Hepatocyte (in vitro differentiated cells): ENCODE results near the gene DHDH. TPM values are rescaled to one million over a fixed set of nuclear protein-coding genes. Genes with fewer than 3 reads are reported as not detected.

Experiments used
- DNase-seq: peaks from one replicate; pipeline ENCODE4 v3.0.0-alpha.2; 2016; ENCODE audit warnings: low spot score
- H2AFZ ChIP-seq: fragments of 200-600 bp; sonication (generic); 2 replicates; pipeline ENCODE4 v1.6.0; 2016; ENCODE audit warnings: antibody characterized with exemption, mild to moderate bottlenecking
- H3K27ac ChIP-seq: fragments of 200-600 bp; sonication (generic); 2 replicates; pipeline ENCODE4 v1.5.1; 2016; ENCODE audit warnings: mild to moderate bottlenecking
- H3K27me3 ChIP-seq: fragments of 200-600 bp; sonication (generic); 2 replicates; pipeline ENCODE4 v1.6.1; 2016
- H3K36me3 ChIP-seq: fragments of 200-600 bp; sonication (generic); replicated peaks from 2 replicates; pipeline ENCODE4 v1.5.1; 2016; ENCODE audit warnings: low read depth; ENCODE audit not compliant: insufficient read depth
- H3K4me1 ChIP-seq: fragments of 200-600 bp; sonication (generic); 2 replicates; pipeline ENCODE4 v1.5.1; 2016; ENCODE audit warnings: mild to moderate bottlenecking, moderate library complexity; ENCODE audit not compliant: insufficient read depth
- H3K4me2 ChIP-seq: fragments of 200-600 bp; sonication (generic); 2 replicates; pipeline ENCODE4 v1.6.0; 2016
- H3K4me3 ChIP-seq: fragments of 200-600 bp; sonication (generic); 2 replicates; pipeline ENCODE4 v1.5.1; 2016; ENCODE audit warnings: mild to moderate bottlenecking
- H3K79me2 ChIP-seq: fragments of 200-600 bp; sonication (generic); 2 replicates; pipeline ENCODE4 v1.6.0; 2017; ENCODE audit warnings: mild to moderate bottlenecking
- H3K9me2 ChIP-seq: fragments of 200-600 bp; sonication (generic); replicated peaks from 2 replicates; pipeline ENCODE4 v1.6.0; 2017; ENCODE audit warnings: mild to moderate bottlenecking; ENCODE audit not compliant: insufficient read depth
- H3K9me3 ChIP-seq: fragments of 200-600 bp; sonication (generic); 2 replicates; pipeline ENCODE4 v1.5.1; 2016; ENCODE audit warnings: low read depth, mild to moderate bottlenecking
- H4K20me1 ChIP-seq: fragments of 200-600 bp; sonication (generic); 2 replicates; pipeline ENCODE4 v1.6.0; 2016; ENCODE audit warnings: mild to moderate bottlenecking; ENCODE audit not compliant: insufficient read depth, poor library complexity, severe bottlenecking
- EZH2 ChIP-seq: fragments of 200-600 bp; sonication (generic); IDR thresholded peaks from 2 replicates; pipeline ENCODE4 v1.6.1; 2016; ENCODE audit warnings: antibody characterized with exemption, mild to moderate bottlenecking, borderline replicate concordance
- EZH2phosphoT487 ChIP-seq: fragments of 200-600 bp; sonication (generic); IDR thresholded peaks from one replicate; pipeline ENCODE4 v1.6.1; 2018; ENCODE audit warnings: antibody characterized with exemption, mild to moderate bottlenecking, low read depth, moderate library complexity; ENCODE audit not compliant: unreplicated experiment, severe bottlenecking
- WGBS: methylation state at CpG from one replicate; pipeline ENCODE4 v1.1.6; 2016; ENCODE audit warnings: low lambda C conversion rate; ENCODE audit errors: missing lambda C conversion rate; 5-methylcytosine and 5-hydroxymethylcytosine counted together
- polyA plus RNA-seq: library from polyadenylated mRNA; unstranded; fragments of >200 nt; fragmentation: Nextera tagmentation; extraction: Ambion mirVana; gene quantifications from 2 replicates; pipeline ENCODE4 v1.2.1, GENCODE V29; 2016
- total RNA-seq: library from RNA; depleted of rRNA; stranded (reverse); fragments of >200 nt; gene quantifications from 2 replicates; pipeline ENCODE4 v1.2.3, GENCODE V29; 2014
- TF ChIP-seq, protein P1 (sequence below): fragments of 200-600 bp; sonication (generic); IDR thresholded peaks from 2 replicates; pipeline ENCODE4 v1.5.1; 2016; ENCODE audit warnings: antibody characterized with exemption, mild to moderate bottlenecking; ENCODE audit not compliant: poor library complexity

The DHDH gene
- total and polyA plus RNA-seq, 2 experiments from 2014 or later = 2.9 to 3.7 TPM

DNA sequence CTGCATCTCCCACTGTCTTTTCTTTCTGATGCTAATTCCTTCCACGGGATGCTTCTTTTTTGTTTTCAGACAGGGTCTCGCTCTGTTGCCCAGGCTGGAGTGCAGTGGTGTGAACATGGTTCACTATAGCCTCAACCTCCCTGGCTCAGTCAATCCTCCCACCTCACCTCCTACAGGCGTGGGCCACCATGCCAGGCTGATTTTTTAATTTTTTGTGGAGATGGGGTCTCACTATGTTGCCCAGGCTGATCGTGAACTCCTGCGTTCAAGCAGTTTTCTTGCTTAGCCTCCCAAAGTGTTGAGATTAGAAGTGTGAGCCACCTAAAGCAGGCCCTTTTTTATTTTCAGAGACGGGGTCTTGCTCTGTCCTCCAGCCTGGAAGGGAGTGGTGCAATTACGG lies 54.8 kb downstream of the DHDH start:
- 94% methylated on average over 7 of the region's 7 CpGs for WGBS
- DNase-seq = no peak
- no peaks in the 10 kb centered on the region for H3K36me3 ChIP-seq

DNA sequence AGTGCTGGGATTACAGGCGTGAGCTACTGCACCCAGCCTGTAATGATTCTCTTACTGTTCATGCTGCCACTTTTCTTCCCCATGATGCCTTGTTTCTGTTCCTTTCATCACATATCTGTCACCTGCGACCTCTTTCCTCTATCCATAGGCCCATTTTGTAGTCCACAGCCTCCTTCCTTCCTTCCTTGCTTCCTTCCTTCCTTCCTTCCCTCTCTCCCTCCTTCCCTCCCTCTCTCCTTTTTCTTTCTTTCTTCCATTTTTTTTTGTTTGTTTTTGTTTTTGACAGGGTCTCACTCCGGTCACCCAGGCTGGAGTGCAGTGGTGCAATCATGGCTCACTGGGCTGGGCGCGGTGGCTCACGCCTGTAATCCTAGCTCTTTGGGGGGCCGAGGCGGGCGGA lies 55.4 kb downstream of the DHDH start:
- Histone ChIP-seq H3K4me2 (no peak overlapping the region), H4K20me1 (peaks cover 4% of the 10 kb centered on the region), H3K4me3 (no peak overlapping the region), H3K27ac (no peak overlapping the region), H3K9me2 (no peaks in the 10 kb centered on the region), H3K4me1 (peaks cover 11% of the 10 kb centered on the region), H3K79me2 (peaks cover 31% of the 10 kb centered on the region), H3K36me3 (no peaks in the 10 kb centered on the region), H2AFZ (no peak overlapping the region), H3K9me3 (no peaks in the 10 kb centered on the region), H3K27me3 (no peaks in the 10 kb centered on the region)
- no peak for TF ChIP-seq EZH2phosphoT487
- TF ChIP-seq EZH2 = no peak
- TF ChIP-seq, protein P1, sequence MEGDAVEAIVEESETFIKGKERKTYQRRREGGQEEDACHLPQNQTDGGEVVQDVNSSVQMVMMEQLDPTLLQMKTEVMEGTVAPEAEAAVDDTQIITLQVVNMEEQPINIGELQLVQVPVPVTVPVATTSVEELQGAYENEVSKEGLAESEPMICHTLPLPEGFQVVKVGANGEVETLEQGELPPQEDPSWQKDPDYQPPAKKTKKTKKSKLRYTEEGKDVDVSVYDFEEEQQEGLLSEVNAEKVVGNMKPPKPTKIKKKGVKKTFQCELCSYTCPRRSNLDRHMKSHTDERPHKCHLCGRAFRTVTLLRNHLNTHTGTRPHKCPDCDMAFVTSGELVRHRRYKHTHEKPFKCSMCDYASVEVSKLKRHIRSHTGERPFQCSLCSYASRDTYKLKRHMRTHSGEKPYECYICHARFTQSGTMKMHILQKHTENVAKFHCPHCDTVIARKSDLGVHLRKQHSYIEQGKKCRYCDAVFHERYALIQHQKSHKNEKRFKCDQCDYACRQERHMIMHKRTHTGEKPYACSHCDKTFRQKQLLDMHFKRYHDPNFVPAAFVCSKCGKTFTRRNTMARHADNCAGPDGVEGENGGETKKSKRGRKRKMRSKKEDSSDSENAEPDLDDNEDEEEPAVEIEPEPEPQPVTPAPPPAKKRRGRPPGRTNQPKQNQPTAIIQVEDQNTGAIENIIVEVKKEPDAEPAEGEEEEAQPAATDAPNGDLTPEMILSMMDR = no peak
- DNase-seq = no peak
- WGBS = 95% methylated on average over 9 of the region's 9 CpGs

More for the DNA sequence above, 54.8 kb downstream of the DHDH start:
- Histone ChIP-seq H3K4me3 (no peak overlapping the region), H3K27ac (no peak overlapping the region), H3K27me3 (no peaks in the 10 kb centered on the region), H4K20me1 (peaks cover 4% of the 10 kb centered on the region), H3K4me1 (peaks cover 11% of the 10 kb centered on the region), H3K9me3 (no peaks in the 10 kb centered on the region), H3K9me2 (no peaks in the 10 kb centered on the region), H3K4me2 (no peak overlapping the region), H3K79me2 (peaks cover 31% of the 10 kb centered on the region), H2AFZ (no peak overlapping the region)
- TF ChIP-seq EZH2 = no peak
- TF ChIP-seq EZH2phosphoT487 = no peak
- TF ChIP-seq, protein P1 = no peak

DNA sequence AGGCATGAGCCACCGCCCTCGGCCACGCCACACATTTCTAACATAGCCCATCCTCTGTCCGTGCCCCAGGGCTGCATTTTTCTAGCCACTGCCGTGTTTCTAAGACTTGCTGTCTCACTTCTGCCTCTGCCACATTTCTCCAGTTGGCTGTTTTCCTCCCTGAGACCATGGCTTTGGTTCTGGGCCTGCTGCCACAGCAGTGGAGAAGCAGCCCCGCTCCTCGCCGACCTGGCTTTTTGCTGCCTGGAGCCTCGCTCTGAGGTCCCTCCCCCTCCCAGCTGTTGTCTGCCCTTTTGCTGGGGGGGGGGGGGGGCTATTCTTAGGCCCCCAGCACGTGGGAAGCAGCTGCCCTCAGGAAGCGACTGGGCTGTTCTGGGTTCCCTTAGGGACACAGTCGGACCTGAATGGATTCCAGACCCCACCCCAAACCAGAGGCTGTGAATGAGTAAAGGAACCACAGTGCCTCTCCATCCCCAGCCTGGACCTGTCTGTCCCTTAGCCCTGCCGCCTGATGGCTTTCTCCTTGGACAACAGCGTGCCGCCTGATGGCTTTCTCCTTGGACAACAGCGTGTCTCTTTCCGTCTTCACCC lies 56.3 kb downstream of the DHDH start:
- Histone ChIP-seq H3K79me2 (peaks cover 39% of the 10 kb centered on the region), H3K27me3 (no peaks in the 10 kb centered on the region), H3K9me3 (no peaks in the 10 kb centered on the region), H3K9me2 (no peaks in the 10 kb centered on the region), H3K36me3 (no peaks in the 10 kb centered on the region), H2AFZ (no peak overlapping the region), H3K4me2 (no peak overlapping the region), H3K27ac (no peak overlapping the region), H4K20me1 (peaks cover 4% of the 10 kb centered on the region), H3K4me3 (no peak overlapping the region), H3K4me1 (peaks cover 17% of the 10 kb centered on the region)
- no peak for TF ChIP-seq EZH2phosphoT487
- TF ChIP-seq, protein P1 = no peak
- TF ChIP-seq EZH2 = no peak
- DNase-seq = no peak
- WGBS = 92% methylated on average over 15 of the region's 17 CpGs
